ENCODE measurements around the gene SLC22A23.
"Not testable (repeated sequence)": the region's sequence is repeated elsewhere in the genome, so short reads cannot be mapped to it uniquely, and the experiment has no call there.

SLC22A23 gene

GRCh38 chr6:3382326-3383279 lies 74.2 kb downstream of the SLC22A23 start:
- DNase-seq = no peak

- DNase-seq = no peak
Observed at GRCh38 chr6:3381233-3381921, 75.5 kb downstream of the SLC22A23 start.

- DNase-seq = no peak
Observed at GRCh38 chr6:3380344-3381232, 76.3 kb downstream of the SLC22A23 start.

GRCh38 chr6:3379482-3380060 lies 77.3 kb downstream of the SLC22A23 start:
- no peak for DNase-seq

GRCh38 chr6:3378808-3379207 lies 78.0 kb downstream of the SLC22A23 start:
- not testable (repeated sequence) for DNase-seq

- not testable (repeated sequence) for DNase-seq
Observed at GRCh38 chr6:3378398-3378782, 78.5 kb downstream of the SLC22A23 start.

- no peak for DNase-seq
Observed at GRCh38 chr6:3377536-3378397, 79.1 kb downstream of the SLC22A23 start.

GRCh38 chr6:3376893-3377535 lies 79.8 kb downstream of the SLC22A23 start:
- no peak for DNase-seq

- no peak for DNase-seq
Observed at GRCh38 chr6:3376064-3376463, 80.8 kb downstream of the SLC22A23 start.

- DNase-seq = no peak
Observed at GRCh38 chr6:3373597-3374203, 83.2 kb downstream of the SLC22A23 start.

GRCh38 chr6:3372912-3373554 lies 83.8 kb downstream of the SLC22A23 start:
- no peak for DNase-seq

- DNase-seq = no peak
Observed at GRCh38 chr6:3372184-3372846, 84.5 kb downstream of the SLC22A23 start.

GRCh38 chr6:3371222-3371949 lies 85.5 kb downstream of the SLC22A23 start:
- DNase-seq = no peak

- no peak for DNase-seq
Observed at GRCh38 chr6:3370361-3371221, 86.3 kb downstream of the SLC22A23 start.

GRCh38 chr6:3369985-3370360 lies 86.9 kb downstream of the SLC22A23 start:
- no peak for DNase-seq

- DNase-seq = no peak
Observed at GRCh38 chr6:3368685-3369084, 88.2 kb downstream of the SLC22A23 start.

GRCh38 chr6:3367630-3368029 lies 89.2 kb downstream of the SLC22A23 start:
- DNase-seq = no peak
